GM21723 (cell line): Measurements from ENCODE around the gene SHANK1.
"Not testable (repeated sequence)": the region's sequence is repeated elsewhere in the genome, so short reads cannot be mapped to it uniquely, and the experiment has no call there.

Experiments
- ATAC-seq: cut with Tn5 transposase; IDR thresholded peaks from one replicate; pipeline ENCODE4 v1.9.1; 2021; ENCODE audit warnings: mild to moderate bottlenecking, moderate library complexity; ENCODE audit not compliant: unreplicated experiment

Gene SHANK1

GRCh38 chr19:50640368-50640767, 79.2 kb downstream of the SHANK1 start:
- no peak for ATAC-seq

GRCh38 chr19:50639121-50640112, 80.2 kb downstream of the SHANK1 start, which contains the start of gene SYT3:
TSS of gene SYT3 (minus strand) at chr19:50639881. CDS start at chr19:50637411, 2,470 bp downstream.
- ATAC-seq, result no peak

DNA sequence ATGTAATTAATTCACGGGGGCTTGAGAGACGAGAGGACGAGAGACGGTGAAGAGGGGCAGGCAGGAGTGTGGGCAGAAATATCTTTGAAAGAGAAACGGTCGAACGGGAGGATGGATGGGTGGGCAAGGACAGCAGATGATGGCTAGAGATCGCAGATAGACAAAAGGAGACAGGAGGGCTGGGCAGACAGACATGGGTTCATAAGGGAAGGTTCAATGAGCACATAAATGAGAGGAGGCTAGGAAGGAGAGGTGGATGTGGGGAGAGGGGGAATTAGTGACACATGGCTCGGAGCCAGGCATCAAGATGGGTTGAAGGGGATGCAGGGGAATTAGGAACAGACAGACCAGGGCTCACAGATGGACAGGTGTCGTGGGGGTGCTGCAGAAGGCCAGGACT, 81.0 kb downstream of the SHANK1 start:
- no peak for ATAC-seq

DNA sequence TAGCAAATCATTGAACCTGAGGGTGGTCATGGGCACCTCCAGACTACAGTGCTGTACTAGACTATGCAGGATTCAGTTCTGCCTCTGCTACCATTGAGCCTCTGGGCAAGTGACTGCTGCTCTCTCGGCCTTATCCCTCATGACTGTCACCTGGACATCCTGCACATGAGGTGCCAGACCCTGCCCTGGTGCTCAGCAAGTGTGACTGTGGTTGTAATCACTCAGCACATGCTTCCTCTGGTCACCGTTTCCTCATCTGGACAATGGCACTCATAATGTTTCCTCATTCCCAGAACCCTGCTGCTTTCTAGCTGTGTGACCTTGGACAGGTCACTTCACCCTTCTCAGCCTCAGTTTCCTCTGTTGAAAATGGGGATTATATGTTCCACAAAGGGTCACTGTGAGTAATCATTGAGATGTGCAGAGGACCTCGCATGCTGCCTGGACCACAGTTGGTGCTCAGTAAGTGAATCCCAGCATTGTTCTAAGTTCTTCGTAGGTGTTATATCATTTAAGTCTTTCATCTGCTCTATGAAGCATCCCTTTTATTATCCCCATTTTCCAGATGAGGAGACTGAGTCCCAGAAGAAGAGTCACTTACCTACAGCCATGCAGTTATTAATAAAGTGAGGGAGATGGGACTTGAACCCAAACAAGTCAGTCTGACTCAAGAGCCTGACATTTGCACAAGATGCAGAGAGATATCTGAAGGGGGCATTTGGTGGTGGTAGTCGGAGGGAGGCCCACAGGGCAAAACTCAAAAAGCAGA, 83.1 kb downstream of the SHANK1 start:
- ATAC-seq, result no peak

- ATAC-seq, result no peak
These were observed 85.6 kb downstream of the SHANK1 start for GRCh38 chr19:50633973-50634372.

- no peak for ATAC-seq
These were observed 86.2 kb downstream of the SHANK1 start for GRCh38 chr19:50633359-50633758.

- no peak for ATAC-seq
These were observed 87.3 kb downstream of the SHANK1 start for GRCh38 chr19:50632151-50632835.

GRCh38 chr19:50629801-50630200, 89.8 kb downstream of the SHANK1 start:
- no peak for ATAC-seq

- ATAC-seq, result no peak
These were observed 90.4 kb downstream of the SHANK1 start for GRCh38 chr19:50629194-50629593.

DNA sequence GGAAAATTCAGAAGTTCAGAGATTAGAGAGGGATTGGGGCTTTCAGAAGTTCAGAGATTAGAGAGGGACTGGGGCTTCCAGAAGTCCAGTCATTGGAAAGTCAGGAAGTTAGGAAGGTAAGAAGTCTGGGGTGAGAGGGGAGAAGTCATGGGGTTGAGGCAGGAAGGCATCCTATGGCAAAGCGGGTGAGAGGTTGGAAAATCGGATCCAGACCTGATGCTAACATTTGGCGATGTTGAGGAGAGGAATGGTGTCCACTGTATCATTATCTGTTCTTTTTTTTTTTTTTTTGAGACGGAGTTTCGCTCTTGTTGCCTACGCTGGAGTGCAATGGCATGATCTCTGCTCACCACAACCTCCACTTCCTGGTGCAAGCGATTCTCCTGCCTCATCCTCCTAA, 91.1 kb downstream of the SHANK1 start:
- ATAC-seq, result no peak

GRCh38 chr19:50628146-50628545, 91.5 kb downstream of the SHANK1 start:
- ATAC-seq, result no peak

GRCh38 chr19:50626795-50627194, 92.8 kb downstream of the SHANK1 start:
- ATAC-seq, result no peak

DNA sequence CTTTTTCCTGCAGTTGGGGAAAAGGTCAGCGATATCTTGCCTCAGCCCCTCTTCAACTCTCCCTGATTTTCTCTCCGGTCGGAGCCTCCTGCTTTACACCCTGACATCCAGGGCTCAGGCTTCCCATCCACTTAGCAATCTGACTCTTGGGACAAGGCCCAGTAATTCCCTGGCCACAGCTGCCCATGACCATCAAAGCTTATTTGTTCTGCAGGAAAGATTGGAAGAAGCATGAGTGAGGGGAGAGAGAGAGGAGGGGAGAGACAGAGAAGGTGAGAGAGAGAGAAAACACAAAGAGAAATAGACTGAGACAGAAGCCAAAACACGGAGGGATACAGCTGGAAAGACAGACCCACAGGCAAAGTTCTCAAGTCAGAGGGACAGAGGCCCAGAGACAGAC, 93.6 kb downstream of the SHANK1 start:
- no peak for ATAC-seq

DNA sequence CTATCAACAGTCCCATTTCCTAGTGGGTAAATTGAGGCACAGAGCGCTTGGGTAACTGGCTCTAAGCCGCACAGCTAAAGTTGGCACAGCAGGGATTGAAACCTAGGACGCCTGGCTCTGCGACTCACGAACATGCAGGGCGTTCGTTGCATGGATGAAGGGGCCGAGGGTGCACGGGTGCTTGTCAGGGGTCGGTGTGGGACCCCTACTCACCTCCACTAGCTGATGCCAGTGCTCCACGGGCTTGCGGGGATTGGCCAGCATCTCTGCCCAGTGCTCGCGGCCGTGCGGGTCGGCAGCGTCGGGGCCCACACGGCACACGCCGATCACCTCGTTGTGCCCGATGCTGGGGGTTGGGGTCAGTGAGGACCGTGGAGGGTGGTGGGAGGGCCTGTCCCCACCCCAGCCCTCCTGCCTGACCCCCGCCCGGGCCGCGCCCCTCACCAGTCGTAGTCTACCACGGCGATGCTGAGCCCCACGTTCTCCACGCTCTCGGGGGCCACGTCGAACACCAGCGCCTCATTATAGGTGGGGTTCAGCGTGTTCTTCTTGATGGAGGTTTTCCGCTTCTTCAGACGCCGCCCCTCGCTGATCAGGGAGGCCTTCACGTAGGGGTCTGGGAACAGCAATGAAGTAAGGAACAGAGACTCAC, 94.5 kb downstream of the SHANK1 start:
- no peak for ATAC-seq

DNA sequence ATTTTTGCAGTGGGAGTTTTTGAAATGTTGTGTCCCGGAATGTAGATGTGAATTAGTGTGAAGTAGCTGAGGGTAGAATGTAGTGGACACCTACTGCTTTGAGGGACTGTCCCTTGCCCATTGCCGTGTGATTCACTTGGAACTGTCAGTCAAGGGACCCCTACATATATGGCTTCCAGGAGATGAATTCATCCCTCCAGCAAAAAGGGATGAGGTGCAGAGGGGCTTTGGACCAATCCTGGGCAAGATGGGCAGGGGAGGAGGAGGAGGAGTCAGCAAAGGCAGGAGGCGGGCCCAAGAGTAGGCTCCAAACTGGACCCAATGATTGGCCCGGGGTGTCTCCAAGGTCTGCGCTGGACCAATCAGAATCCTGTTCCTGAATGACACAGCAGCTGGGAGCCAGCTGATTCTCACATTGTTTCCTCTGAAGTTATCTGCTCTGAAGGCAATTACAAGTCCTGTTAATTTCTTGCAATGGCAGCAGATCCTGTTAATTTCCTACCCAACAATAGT, 99.2 kb downstream of the SHANK1 start:
- not testable (repeated sequence) for ATAC-seq

- ATAC-seq, result not testable (repeated sequence)
These were observed 100.4 kb downstream of the SHANK1 start for GRCh38 chr19:50619184-50619583.

GRCh38 chr19:50618379-50618778, 101.2 kb downstream of the SHANK1 start:
- ATAC-seq, result not testable (repeated sequence)

- ATAC-seq, result not testable (repeated sequence)
These were observed 106.8 kb downstream of the SHANK1 start for GRCh38 chr19:50612504-50613404.
